Measurements from ENCODE around the gene CD7.

The CD7 gene

DNA sequence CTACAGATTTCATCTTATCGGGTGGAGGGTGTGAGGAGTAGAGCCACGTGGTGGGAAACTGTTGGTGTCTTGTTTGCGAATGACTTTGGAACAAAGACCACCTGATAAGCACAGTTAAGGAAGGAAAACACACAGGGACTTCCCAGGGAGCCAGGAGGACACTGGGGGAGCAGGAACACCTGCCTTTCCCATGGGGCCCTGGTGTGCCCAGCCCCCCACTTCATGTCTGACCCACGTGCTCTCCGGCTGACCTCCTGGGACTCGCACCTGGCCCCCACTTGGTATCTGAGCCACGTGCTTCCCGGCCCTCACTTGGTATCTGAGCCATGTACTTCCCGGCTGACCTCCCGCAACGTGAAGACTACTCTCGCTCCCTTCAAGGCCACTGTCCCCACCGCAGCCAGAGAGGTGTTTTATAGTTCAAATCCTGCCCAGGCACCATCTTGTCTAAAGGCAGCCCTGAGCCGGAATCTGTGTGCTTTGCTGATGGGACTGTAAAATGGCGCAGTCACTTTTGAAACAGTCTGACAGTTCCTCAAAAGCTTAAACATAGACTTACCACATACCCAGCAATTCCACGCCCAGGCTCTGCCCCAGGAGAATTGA lies 38.5 kb downstream of the CD7 start:
- no peak for DNase-seq (ENCODE audit: low spot score)

DNA sequence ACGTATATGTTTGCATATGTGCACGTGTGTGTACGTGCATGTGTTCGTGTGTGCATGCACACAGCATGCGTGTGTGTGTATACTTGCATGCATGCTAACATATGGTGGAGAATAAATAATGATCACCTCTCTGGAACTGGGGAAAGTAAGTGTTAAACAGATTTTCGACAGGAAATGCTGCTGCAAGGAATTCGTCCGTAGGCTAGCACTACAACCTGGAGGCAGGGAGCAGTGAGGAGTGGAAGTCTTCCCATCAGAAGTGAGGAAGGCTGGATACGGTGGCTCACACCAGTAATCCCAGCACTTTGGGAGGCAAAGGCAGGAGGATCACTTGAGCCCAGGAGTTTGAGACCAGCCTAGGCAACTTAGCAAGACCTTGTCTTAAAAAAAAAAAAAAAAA lies 39.1 kb downstream of the CD7 start:
- no peak for DNase-seq (ENCODE audit: low spot score)

DNA sequence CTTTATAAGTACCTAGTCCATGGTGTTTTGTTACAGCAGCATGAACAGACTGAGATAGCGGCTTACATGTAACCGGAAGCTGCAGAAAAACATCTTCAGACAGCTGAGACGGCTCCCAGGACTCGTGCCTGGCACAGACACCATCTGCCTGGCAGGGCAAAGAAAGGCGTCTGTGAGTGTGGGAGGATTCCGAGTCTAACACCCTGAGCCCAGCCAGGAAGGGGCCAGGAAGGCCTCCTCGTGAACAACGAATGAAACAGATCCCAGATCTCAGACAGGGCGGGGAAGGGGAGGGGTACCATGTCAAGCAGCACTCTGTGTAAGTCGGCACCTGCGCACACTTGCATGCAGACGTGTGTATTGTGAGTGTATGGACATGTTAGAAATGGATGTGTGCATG lies 39.6 kb downstream of the CD7 start:
- no peak for DNase-seq (ENCODE audit: low spot score)

DNA sequence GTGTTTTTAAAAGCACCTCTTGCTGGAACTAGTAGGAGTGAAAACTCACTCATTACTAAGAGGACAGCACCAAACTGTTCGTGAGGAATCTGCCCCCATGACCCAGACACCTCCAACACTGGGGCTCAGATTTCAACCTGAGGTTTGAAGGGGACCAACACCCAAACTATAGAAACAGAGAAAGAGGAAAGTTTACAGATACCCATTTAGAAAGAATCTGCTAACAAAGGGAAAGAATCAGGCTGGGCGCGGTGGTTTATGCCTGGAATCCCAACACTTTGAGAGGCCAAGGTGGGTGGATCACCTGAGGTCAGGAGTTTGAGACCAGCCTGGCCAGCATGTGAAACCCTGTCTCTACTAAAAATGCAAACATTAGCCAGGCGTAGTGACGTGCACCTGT lies 40.5 kb downstream of the CD7 start:
- DNase-seq (ENCODE audit: low spot score): no peak

DNA sequence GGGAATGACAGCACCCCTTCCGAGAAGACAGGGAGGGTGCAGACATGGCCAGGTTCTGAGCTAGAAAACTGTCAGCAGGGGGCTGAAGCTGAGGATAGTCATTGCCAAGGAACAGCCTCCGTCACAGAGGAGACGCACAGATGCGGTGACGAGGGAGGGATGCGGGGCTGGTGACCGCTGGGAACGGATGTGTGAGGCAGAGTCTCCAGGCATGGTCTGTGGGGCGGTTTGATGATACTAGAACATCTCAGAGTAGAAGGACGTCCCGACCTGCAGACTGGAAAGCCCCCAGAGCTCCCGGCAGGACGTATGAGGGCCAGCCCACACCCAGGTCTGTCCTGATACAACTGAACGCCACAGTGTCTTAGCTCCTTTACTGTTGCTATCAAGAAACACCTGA lies 42.1 kb downstream of the CD7 start:
- DNase-seq (ENCODE audit: low spot score): no peak

DNA sequence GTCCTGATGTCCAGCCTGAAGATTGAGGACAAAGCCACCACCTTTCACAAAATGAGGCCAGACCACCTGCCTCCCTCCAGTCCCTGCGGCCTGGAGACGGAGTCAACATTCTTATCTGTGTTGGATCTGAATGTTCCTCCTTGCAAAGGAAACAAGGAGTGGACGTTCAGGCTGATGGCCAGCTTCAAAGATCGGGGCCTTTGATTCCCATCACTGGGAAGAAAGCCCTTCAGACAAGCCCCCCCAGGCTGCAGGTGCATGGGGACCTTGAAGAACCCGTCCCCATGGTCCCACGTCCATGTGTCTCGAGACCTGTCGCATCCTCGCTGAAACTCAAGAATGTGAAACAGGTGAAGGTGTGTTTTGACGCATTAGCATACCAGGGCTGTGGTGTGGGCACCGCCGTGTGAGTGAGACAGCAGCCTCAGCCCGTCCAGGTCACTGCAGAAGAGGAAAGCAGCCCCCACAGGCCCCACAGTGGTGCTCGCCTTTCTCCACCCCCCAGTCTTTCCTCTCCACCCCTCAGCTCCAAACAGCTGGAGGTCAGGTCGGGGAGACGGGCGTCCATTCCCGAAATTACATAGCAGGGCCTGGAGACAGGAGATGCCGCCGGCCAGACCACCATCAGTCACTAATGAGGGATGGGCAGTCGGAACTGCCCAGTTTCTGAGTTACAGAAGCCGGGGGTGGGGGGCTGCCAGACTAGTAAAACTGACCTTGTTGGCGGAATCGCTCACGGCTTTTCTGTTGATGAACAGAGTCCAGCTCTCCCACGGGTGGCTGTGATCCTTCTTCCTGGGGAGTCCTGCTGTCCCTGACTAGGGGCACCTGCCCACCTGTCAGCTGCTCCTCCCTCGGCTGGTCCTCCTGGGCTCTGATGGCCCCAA lies 43.0 kb downstream of the CD7 start:
- DNase-seq (ENCODE audit: low spot score): no peak

DNA sequence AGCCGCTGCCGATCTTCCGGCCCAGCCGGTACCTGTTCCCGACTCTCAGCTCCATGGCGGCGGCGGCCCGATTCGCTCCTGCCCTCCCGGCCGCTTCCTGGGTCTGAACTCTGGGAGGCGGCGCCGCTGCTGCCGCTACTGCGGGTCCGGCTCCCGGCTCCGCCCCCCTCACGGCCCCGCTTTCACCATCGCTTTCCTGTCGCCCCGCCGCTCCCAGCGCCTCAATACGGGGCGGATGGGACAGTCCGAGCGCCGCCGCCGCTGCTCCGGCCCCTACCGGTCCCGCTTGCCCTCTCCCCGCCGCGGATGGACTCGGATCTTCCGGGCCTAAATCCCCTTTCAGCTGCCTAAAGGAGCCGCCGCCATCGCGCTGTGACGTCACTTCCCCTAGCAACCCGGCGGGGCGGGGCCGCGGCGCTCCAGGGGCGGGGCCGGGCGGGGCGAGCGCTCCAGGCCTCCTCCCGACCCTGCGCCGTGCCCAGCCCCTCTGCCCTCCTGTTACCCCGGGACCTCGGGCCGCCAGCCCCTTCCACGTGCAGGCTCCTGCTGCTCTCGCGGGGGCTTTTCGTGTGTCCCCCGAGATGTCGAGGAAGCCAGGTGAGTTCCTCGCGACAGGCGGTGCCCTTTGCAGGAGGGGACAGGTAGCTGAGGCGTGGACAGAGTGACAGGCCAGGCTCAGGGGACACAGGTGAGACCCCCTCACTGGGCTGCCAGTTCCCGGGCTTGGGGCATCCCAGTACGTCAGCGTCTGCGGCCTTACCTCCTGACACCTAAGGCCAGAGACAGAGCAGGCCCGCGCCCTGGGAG lies 43.9 kb downstream of the CD7 start, which contains the start of gene CSNK1D:
TSS of gene CSNK1D (minus strand) at position 374 of the 807 bp plus-strand sequence. CDS start at position 55, 319 bp downstream.
- DNase-seq (ENCODE audit: low spot score): peak; percentile 90

DNA sequence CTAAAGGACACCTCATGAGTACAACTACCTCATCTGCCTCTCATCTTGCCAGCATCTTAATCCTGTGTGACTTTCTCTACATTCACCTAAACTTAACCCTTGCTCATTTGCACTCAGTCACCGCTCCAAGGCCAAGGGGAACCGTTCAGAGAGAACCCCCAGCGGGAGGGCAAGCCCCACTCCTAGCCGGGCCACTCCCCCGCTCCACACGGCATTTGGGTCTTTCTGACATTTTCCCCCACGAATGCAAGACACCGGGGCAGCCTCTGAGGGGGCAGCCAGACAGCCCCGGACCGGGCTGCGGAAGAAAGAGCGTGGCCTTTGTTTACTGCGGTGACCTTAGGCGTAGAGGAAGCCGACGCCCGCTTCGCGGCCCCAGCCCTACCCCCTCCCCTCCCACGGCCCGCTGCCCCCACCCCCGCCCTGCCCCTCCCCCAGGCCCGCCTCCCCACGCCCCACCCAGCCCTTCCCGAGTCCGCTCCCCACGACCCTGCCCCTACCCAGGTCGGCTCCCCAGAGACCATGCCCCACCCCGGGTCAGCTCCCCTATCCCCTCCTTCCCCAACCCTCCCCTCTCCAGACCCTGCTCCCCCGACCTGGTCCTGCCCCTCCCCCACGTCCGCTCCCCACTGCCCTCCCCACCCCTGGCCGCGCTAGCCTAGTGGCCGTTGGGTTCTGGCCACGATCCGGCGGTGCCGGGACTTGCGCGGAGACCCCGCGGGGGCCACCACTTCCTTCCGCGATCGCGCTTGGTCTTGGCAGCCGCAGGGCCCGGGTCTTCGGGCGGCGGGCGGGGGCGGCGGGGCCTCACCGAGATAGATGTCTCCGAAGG lies 44.7 kb downstream of the CD7 start:
- DNase-seq (ENCODE audit: low spot score): no peak

DNA sequence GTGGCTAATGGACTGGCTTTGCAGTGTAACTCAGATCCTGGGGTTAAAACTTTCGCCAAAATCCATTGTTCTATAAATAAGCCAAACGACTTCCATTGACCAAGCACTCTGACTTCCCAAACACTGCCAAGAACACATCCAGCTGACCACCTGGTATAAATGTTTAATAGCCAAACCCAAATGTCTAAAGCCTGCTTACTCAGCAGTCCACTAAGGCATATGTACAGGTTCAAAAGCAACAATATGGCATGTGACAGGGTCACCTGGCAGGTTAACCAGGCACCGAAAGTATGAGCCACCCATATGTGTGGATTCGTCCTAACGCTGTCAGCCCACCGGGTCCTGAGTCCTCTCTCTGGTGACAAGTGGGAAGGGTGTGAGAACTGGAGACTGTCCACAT lies 46.0 kb downstream of the CD7 start:
- no peak for DNase-seq (ENCODE audit: low spot score)

DNA sequence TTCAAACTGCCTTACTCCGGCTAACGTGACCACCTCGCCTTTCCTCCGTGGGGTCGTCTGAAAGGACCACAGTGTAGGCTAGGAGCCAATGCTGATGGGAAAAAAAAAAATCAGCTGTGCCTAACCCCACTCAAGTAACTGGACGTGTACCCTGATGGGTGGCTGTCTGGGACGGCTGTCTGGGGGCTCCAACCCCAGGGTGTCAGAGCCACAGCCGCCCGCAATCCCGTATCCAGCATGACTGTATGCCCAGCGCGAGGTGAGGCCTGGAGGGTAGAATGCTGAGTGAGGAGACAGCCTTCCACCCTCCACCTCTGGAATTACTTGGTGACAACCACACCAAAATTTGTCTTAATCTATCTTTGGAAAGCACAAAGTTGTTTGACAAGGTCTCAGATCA lies 46.8 kb downstream of the CD7 start:
- DNase-seq (ENCODE audit: low spot score): no peak

DNA sequence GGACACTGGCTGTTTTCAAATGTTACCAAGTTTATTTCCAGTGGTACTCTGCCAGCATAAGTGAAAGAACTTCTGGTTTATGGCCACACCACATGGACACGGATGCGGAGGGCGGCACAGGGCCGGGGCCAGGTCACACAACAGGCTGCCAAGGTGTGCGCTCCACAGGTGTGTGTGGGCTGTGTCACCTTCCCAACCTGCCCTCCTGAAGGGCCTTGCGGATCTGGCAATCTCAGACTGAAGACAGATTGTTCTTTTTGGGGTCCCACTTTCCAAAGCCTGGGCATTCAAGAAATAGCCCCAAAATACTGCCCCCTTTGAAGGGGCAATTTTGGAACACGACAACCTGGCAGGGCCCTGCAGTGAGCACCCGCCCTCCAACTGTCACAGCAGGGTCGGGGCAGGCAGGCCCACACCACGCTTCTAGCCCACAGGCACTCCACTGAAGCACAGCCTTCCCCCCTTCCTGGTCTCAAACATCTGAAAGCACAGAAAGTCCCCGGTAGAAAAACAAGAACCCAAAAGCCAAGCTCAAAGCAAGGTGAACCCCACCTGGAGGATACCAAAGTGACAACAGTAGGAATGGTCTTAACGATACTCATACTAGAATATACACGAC lies 47.4 kb downstream of the CD7 start:
- no peak for DNase-seq (ENCODE audit: low spot score)

DNA sequence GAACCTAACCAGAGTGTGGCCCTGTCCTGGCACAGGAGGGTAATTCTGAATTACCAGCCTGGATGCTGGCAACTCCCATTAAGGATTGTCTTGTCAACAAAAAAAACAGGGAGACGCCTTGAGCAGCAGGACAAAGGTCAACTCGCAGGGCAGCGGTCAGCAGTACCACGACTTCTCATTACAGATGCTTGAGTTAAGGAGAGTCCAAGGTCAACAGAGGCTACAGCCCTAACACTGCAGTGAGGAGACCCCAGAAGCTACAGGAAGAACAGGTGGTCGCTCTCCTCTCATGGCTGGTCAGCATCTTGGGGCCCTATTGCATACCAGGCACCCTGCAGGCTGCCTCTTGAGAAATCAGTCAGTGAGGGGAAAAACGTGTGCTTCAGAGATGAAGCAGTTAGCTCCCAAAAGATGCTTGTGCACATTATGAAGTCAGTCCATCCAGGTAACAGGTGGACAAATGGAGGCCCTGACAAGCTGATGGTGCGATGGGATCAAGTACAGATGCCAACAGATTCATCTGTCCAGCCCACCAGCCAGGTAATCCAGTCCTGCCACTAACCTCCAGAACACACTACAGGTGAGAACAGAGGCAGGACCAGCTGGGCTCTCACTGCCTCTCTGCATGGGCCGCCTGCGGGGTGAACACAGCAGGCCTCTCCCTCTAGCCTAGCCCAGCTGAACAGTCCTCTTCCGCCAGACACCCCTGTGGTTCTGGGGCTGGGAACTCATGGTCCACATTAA lies 48.1 kb downstream of the CD7 start:
- no peak for DNase-seq (ENCODE audit: low spot score)

DNA sequence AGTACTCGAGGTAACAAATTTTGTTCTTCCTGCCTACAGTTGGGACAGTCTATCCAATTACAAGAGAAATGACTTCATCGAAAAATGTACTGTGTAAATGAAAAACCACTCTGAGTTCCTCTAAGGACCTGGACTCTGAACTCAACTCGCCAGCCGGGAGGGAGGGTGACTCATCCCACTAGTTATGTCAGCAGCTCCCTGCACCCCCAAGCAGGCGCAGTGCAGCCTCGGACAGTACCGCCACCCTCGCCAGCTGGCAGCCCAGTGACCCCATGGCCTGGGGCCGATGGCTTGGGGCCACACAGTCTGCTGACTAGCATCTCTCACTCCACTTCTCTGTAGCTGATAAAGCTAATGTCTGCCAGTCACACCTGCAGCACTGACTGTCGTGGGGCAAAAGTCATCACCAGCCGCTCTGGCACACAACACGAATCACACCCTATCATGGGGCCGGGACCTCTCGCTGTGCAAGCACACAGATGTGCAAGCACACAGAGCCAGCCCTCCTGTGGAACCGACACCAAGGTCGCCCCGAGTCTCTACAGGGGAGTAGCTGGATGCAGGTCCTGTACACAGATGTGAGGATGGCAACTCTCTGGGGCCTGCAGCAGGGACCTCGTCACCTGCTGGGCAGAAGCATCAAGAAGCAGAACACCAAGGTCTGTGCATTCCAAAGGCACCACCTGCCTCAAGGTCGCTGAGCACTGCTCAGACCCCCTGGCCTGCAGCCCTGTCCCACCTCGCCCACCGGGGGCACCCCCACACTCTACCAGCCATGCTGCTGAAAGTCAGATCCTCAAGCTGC lies 49.6 kb downstream of the CD7 start:
- no peak for DNase-seq (ENCODE audit: low spot score)

DNA sequence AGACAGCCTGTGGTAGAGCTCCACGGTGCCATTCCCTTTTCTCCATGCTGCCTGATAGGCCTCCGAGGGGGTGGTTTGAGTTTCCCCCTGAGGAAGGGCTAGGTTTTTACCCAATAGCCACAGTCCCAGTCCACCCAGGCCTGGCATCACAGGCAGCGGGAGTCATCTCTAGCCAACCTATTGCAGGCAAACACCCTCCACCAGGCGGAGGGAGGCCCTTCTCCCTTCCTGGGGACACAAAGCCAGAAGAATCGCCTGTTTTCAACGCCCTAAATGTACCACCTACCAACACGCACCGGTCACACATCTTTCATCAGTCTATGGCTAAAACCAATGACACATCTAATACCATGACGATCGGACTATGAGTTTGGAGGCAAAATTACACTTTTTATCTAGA lies 51.3 kb downstream of the CD7 start:
- DNase-seq (ENCODE audit: low spot score): no peak

Measured in SK-N-DZ (cell line).